NCI-H446 (cell line): ENCODE results near the gene CPEB4.
A peak's percentile ranks its signal among the peaks of the same experiment; 100 is the strongest.

Source experiments
- DNase-seq, 2 experiments: peaks; one replicate each; lab custom pipeline; 2025; lab: John Stamatoyannopoulos, UW

CPEB4 gene

DNA sequence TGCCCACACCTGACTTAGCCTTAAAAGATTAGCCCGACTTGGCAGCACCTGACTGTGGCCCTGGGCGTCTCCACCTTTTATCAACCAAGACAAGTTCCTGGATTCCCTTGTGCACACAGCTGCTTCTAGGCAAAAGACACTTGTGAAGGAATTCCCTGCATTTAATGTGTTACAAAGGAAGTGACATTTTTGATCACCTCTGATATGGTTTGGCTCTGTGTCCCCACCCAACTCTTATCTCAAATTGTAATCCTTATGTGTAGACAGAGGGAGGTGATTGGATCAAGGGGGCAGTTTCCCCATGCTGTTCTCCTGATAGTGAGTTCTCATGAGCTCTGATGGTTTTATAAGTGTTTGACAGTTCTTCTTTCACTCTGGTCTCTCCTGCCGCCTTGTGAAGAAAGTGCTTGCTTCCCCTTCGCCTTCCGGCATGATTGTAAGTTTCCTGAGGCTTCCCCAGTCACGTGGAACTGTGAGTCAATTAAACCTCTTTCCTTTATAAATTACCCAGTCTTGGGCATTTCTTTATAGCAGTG is 2.6 kb upstream of the CPEB4 start:
- no peak for DNase-seq

DNA sequence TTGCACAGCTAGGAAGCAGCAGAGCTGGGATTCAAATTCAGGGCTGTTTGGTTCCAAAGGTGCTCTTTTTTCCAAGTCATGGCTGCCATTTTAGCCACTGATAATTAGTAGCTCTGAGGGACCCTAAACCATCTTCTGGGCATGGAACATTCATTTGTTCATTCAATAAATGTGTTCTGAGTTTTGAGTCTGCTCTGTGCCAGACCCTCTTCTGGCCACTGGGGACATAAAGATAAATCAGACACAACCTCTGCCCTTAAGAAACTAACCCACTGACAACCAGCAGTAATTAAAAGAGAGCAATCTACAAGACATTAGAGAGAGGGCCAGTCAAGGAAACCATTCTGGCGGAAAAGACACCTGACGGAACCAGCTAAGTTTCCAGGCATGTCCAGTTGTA is 2.0 kb upstream of the CPEB4 start:
- no peak for DNase-seq

GRCh38 chr5:173888473-173889131 is 453 bp downstream of the CPEB4 start:
- DNase-seq = no peak

GRCh38 chr5:173890195-173890991 is 2.2 kb downstream of the CPEB4 start:
- DNase-seq = peak in 1 of 2 experiments; percentile 14

DNA sequence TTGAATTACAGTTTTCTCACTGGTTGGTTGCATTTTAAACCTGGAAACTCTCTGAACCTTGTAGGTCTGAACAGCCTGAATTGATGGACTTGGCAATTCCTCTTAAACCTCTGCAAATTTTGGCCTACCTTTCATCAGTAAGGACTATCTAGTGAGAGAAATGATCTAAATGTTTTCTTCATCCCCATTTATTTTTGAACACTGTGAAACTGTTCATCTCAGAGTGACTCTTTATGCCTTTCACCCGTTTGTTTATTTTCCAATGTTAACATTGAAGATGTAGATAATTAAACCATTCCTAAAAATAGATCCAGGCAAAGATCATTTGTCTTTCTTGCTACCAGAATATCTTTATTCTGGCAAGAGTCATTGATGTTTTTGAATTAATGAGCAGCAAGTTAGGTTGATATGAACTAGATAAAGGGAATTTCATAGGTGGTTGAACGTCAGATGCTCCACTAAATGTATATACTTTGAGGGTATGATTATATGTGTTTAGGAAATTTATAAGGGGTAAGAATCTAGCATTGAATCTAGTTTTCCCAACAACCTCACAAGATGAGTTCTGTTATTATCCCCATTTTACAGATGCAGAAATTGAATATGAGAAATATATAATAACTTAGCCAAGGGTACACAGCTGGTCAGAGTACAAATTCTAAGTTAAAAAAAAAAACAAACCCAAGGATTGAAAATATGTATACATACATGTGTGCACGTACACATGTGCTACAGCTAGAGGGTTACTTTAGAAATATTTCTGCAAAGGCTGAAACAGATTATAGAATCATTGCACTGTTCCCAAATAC is 3.4 kb downstream of the CPEB4 start:
- DNase-seq = no peak

- no peak for DNase-seq
Measured at GRCh38 chr5:173893192-173893561, 5.0 kb downstream of the CPEB4 start.

DNA sequence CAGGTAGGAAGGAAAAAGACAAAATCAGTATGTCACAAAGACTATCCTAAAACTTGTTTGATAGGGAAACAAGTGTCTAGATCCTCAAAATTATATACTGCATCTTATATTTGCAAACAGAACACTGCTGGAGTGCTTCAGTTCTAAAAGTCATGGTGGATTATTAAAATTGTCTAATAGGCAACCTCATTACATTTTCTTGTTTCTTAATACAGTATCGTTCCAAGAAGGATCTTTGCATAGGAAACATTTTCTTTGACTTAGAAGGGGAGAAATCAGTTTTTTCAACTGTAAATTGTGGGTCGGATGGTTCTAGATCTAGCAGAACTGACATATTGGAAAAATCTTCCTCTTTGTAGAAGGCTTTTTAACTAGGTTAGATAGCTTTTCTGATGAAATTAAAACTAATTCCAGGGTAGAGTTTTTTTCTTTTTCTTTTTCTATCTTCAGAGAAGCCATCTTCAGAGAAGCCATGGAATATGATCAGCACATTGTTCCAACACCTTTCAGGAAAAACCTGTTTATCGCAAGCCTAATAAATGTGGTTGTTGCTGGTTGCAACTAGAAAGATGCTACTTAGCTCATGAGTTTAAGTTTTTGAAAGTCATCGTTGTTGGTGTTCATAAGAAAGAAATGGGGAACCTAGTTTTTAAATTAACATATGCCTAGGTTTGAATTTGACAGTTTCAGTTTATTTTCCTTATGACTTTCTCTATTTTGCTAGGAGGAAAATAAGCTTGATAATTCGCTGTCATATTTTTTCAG is 7.4 kb downstream of the CPEB4 start:
- no peak for DNase-seq

- DNase-seq = no peak
Measured at GRCh38 chr5:173896631-173897030, 8.5 kb downstream of the CPEB4 start.

GRCh38 chr5:173901705-173902104 is 13.6 kb downstream of the CPEB4 start:
- DNase-seq = no peak

DNA sequence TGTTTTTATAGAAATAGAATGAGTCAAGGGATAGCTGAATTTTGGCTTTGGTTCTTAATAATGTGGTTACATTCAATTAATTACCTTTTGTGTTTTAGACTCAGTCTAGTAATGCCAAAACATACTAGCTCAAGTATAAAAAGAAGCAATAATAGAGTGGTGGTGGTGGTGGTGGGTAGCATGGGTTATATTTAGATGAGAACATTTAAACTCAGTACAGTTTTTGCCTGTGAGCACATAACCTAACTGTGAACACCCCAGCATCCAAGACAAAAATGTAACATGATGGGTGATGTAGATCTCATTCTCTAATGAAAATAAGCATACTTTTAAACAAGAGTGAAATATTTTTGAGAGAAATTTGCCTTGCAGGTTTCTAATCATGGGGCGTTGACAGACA is 14.2 kb downstream of the CPEB4 start:
- DNase-seq = no peak

DNA sequence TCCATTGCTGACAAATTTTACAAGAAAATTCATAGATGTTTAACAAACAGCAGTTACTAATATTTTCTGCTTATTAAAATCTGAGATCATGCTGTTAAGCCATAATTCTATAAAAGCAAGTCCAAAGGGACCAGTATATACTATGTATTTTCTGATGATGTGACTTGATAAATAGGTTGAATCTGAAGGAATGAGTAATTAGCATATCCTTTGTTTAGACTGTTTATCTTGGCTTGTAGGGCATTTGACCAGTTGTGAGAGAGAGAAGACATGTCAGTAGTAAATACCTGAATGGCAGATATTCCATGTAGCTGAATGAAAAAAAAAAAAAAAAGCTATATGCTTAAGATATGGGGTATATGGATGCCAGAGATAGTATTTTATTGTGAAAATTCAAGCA is 14.6 kb downstream of the CPEB4 start:
- DNase-seq = no peak

GRCh38 chr5:173903396-173904140 is 15.4 kb downstream of the CPEB4 start:
- DNase-seq = no peak

- DNase-seq = no peak
Measured at GRCh38 chr5:173904151-173904550, 16.0 kb downstream of the CPEB4 start.

DNA sequence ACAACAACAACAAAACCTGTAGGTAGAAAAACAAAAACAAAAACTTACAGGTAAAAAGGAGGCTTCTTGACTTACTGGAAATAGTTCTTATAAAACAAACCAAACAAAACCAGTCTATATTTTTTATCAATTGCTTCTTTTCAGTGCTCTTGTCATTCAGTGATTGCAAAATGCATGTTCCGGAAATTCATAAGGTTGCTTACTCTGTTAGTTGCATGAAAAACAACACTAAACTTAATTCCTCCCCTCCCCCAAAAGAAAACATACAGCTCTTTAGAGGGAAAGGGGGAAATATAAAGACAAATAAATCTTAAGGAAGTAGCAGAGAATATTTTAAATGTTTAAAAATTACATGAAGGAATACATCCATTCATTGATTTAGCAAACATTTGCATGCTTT is 19.1 kb downstream of the CPEB4 start:
- DNase-seq = no peak

DNA sequence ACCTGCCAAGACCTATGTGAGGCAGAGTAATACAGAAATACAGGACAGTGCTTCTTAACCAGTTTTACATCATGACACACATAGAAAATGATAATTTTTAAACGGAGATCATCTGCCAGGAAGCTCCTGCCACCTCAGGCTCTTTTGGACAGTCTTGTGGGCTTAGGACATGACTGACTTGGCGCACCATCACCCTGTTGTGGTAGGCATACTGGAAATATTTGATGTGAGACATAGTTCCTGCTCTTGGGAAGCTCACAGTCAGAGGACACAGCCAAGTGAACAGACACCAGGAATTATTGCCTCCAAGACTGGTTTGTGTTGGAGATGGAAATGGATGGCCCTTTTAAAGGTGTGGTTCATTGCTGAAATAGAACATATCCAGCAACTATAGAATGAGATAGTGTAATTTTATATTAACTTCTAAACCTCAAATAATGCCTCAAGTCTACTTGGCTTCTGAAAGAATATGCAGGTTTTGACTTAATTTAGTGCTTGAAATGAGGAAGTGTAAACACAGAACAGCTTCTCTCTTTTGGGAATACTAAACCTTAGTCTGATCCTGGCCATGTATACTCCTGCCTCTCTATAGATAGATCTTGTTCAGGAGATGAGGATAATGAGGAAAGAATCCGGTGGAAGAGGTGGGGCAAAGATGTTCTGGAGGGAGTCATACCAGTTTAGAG is 19.7 kb downstream of the CPEB4 start:
- no peak for DNase-seq

- no peak for DNase-seq
Measured at GRCh38 chr5:173909199-173909598, 21.1 kb downstream of the CPEB4 start.

DNA sequence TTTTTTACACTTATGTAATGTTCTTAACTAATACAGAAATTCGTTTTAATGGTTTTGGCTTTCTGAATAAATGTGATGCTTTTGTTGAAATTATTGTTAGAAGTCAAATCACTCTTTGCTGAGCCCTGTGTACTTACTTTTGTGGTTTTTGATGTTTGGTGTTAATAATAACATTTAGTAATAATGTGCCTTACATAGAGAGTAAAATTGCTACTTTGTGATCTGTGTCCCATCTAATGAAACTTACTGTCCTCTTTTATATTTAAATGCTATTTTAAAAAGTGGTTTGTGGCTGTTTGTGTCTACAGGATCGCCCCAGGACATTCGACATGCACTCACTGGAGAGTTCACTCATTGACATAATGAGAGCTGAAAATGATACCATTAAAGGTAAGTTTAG is 22.1 kb downstream of the CPEB4 start:
- DNase-seq = no peak

GRCh38 chr5:173911623-173912022 is 23.5 kb downstream of the CPEB4 start:
- DNase-seq = no peak

DNA sequence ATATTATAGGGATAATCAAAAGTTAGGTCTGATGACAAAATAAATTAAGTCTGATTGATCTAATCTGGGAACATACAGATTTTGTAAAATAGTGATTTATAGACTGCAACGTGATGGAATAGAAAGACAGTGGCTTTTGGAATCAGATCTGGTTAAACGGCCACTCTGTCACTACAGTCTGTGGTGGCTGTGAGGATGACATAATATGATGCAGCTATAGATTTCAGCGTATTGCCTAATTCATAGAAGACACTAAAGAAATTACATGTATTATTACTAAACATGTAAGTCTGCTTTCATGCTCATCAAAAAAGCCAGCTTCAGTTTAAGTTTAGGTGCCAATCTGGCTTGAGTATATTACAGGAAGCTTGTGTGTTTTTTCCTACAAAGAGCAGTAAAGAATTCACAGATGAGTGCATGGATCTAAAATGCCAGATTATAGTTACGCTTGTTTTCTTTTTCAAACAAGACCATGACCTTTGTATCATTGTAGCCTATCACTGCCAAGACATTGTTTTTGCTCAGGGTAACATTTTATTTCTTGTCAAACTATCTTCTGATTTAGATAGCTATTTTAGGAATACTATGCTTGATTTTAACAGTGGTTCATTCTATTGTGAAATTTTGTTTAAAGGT is 25.7 kb downstream of the CPEB4 start:
- DNase-seq = no peak
